HG02798 (cell line): ENCODE data around the gene GCNT2.
"Not testable (repeated sequence)": the region's sequence is repeated elsewhere in the genome, so short reads cannot be mapped to it uniquely, and the experiment has no call there.

Source experiments
- ATAC-seq: cut with Tn5 transposase; IDR thresholded peaks from one replicate; pipeline ENCODE4 v1.9.1; 2021; ENCODE audit warnings: mild to moderate bottlenecking; ENCODE audit not compliant: unreplicated experiment, poor library complexity

GCNT2 gene

GRCh38 chr6:10576226-10576625, 55.1 kb downstream of the GCNT2 start:
- no peak for ATAC-seq

- ATAC-seq, result no peak
Observed at GRCh38 chr6:10577112-10577511, 56.0 kb downstream of the GCNT2 start.

GRCh38 chr6:10578723-10579122, 57.6 kb downstream of the GCNT2 start:
- ATAC-seq, result no peak

GRCh38 chr6:10579803-10580202, 58.7 kb downstream of the GCNT2 start:
- no peak for ATAC-seq

GRCh38 chr6:10580570-10580969, 59.4 kb downstream of the GCNT2 start:
- ATAC-seq, result no peak

- ATAC-seq, result not testable (repeated sequence)
Observed at GRCh38 chr6:10581402-10581801, 60.3 kb downstream of the GCNT2 start.

GRCh38 chr6:10582774-10583508, 61.8 kb downstream of the GCNT2 start:
- no peak for ATAC-seq

- no peak for ATAC-seq
Observed at GRCh38 chr6:10583509-10583901, 62.4 kb downstream of the GCNT2 start.

GRCh38 chr6:10584607-10585006, 63.5 kb downstream of the GCNT2 start:
- ATAC-seq, result no peak

GRCh38 chr6:10585209-10585845, 64.2 kb downstream of the GCNT2 start:
- no peak for ATAC-seq

GRCh38 chr6:10586302-10586701, 65.2 kb downstream of the GCNT2 start:
- no peak for ATAC-seq

- ATAC-seq, result no peak
Observed at GRCh38 chr6:10587656-10588406, 66.7 kb downstream of the GCNT2 start.

GRCh38 chr6:10588562-10589428, 67.6 kb downstream of the GCNT2 start:
- no peak for ATAC-seq

GRCh38 chr6:10589429-10589727, 68.2 kb downstream of the GCNT2 start:
- ATAC-seq, result no peak

- ATAC-seq, result no peak
Observed at GRCh38 chr6:10589983-10590382, 68.8 kb downstream of the GCNT2 start.

GRCh38 chr6:10591422-10592160, 70.4 kb downstream of the GCNT2 start:
- ATAC-seq, result no peak

- peak; percentile 65 for ATAC-seq
Observed at GRCh38 chr6:10595731-10596664, 74.8 kb downstream of the GCNT2 start.

GRCh38 chr6:10597499-10598001, 76.4 kb downstream of the GCNT2 start:
- ATAC-seq, result no peak
